SKM-1 treated with dmso at 0.1 percent for 144 hours (cell line): Measurements from ENCODE around the gene NEB.
"Not testable (repeated sequence)": the region's sequence is repeated elsewhere in the genome, so short reads cannot be mapped to it uniquely, and the experiment has no call there.

Source experiments
- DNase-seq: peaks from one replicate; lab custom pipeline; 2025; ENCODE audit not compliant: unreplicated experiment; lab: John Stamatoyannopoulos, UW

NEB gene

DNA sequence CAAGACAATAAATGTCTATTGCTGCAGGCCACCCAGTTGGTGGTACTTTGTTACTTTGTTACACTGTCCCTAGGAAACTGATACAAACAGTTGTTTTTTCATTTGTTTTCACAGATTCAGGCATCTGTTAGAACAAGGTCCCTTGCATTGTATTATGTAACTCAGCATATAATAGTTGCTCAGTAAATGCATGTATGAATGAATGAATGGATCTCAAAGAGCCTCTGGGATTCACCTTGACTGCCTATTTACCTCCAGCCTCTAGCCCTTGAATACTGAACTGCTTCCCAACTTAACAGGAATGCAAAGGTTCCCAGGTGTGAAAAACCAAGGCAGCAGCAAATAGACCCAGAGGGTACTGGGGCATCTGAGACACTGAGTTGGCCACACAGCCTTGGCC is 27.4 kb upstream of the NEB start:
- DNase-seq, result no peak

DNA sequence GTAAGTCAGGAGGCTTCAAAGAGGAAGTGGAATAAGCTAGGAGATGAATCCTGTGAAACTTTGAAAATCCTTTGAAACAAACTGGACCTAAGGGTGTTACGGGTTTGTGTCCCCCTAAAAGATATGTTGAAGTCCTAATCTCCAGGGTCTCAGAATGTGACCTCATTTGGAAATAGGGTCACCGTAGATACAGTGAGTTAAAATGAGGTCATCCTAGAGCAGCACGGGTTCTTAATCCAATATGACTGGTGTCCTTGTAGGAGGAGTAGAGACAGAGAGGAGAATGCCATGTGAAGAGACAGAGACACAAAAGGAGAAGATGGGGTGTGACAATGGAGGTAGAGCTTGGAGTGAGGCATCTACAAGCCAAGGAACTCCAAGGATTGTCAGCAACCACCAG is 26.9 kb upstream of the NEB start:
- DNase-seq, result no peak

DNA sequence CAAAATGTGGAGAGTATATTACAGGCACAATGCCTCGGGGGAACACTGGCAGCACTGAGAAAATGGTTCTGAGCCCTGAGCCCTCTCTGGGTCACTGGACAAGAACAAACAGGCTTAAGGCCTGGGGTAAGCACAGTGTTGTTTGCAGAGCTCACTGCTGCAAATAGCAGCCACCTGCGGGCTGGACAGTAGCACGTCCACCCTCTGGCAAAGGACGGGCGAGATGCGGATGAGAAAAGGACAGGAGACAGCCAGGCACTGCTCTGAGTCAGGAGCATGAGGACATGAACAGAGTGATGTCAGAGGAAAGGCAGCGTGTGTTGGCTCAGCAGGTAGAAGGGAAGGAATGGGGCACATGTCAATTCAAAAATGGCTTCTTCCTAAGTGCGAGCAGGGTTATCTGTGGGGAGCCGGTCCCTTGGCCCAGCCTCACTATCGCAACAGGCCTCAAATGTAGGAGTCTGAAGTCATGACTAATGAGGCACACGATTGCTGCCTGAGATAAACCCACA is 25.9 kb upstream of the NEB start:
- no peak for DNase-seq

DNA sequence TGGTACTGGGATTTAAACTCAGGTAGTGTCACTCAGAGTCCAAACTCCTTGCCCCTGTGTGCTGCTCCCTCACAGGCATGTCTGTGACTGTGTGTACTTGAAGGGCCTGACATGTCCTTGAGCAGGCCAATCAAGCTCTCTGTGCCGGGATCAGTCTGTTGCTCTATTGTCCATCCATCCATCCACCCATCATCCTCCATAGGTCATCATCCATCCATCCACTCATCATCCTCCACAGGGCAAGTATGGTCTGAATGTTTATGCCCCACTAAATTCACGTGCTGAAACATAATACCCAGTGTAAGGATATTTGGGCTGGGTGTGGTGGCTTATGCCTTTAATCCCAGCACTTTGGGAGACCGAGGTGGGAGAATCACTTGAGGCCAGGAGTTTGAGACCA is 24.5 kb upstream of the NEB start:
- DNase-seq, result no peak

DNA sequence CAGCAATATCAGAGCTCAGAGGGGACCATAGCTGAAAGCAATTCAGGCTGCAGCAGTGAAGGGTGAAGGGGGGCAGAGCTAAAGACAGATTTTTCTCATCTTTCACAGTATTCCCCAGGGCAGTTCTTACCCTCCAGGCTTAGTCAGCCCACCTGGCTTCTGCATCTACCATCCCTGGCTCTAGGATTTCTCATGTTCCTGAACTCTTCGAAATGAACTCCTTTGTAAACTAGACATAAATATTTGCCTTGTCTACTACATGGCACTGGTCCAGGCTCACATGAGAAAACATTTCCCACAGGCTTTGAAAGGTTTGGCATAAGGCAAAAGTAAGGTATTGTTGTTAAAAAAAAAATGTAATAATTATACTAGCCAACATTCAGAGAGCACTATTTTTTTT is 23.6 kb upstream of the NEB start:
- DNase-seq, result no peak

DNA sequence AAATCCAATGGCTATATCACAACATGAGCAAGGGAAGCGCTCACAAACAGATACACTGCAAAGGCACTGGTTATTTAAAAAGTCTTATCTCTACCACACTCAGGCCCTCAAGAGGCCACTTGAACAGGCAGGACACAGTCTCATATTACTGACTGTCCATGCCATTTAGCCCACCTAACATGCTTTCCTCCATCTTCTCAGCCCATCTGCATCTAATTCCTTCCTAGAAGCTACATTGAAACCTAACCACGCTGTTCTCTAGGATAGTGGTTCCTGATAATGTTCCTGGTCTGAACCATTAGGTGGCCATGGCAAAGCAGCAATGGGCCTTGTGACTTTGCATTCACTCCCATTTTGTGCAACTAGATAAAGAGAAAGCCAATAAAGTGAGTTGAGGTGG is 22.5 kb upstream of the NEB start:
- no peak for DNase-seq

DNA sequence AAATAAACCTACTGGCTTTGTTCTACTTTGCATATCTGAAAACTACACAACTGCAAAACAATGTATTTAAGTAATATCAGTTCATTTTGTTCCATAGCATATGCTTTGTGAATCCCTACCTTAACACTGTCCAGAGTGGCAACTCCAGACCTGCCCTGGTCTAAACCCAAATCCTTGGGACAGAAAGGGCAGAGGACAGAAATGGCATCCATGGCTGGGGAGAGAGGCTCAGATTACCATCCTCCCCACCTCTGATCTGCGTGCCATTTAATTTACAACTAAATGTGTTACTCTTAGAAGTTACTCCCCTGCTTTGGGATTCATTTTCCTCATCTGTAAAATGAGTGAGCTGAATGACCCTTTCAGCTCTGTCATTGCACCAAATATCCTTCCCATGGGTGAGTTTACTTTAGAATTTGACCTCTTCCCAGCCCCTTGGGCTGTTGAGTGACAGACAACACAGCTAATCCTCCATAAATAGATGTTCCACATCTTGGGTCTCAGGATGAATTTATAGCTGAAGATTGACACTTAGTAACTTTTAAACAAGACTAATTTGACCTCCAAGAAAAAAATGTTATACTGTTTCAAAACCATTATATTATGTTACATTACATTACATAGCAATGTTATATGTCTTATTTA is 20.1 kb upstream of the NEB start:
- DNase-seq, result no peak

DNA sequence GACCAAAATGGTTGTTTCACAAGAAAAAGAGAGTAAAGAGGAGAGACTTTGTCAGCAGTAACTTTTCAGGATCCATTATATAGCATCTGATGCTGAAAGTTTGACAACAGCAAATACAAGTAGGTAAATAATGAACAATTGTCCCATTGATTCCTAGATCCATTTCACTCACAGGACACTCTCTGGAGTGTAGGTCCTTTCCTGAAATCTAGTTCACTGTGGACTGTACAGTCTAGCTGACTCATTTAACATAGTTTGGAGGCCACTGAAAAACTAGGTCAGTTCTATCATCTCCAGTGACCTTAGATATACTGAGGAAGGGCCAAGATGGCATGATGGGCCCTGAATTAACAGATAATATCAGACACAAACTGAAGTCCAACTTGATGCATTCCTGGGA is 19.3 kb upstream of the NEB start:
- DNase-seq, result no peak

DNA sequence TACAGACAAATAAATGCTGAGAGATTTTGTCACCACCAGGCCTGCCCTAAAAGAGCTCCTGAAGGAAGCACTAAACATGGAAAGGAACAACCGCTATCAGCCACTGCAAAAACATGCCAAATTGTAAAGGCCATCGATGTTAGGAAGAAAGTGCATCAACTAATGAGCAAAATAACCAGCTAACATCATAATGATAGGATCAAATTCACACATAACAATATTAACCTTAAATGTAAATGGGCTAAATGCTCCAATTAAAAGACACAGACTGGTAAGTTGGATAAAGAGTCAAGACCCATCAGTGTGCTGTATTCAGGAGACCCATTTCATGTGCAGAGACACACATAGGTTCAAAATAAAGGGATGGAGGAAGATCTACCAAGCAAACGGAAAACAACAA is 11.0 kb upstream of the NEB start:
- DNase-seq, result not testable (repeated sequence)

DNA sequence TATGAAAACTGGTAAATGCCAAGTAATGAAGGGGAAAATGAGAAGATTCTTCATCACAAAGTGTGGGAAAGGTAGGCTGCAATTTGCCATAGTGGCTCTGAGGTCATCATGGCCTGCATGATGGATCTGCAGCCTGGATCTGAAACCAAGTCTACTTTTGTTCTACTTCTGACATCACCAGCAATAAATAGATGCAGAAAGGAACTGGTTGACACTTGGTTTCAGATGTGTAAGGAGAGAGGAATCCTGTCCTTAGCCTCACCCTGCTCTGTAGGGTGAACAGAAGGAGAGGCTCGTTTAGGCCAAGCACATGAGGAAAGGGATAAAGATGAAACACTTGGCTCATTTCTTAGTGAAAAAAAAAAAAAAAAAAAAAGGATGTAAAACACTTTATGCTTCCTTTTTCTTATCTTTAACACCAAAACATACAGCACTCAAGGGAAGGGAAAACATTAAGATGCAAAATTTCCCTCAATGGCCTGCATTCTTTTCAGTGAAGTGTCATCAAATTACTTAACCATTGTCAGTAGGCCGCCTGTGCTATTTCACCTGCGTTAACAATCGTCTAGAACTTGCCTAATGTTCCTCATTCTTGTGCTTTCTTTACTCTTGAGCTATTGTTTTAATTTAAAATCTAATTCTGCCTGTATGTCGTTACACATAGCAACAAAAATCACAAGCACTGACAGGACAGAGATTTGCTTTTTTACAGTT is 3.9 kb downstream of the NEB start:
- DNase-seq, result no peak

DNA sequence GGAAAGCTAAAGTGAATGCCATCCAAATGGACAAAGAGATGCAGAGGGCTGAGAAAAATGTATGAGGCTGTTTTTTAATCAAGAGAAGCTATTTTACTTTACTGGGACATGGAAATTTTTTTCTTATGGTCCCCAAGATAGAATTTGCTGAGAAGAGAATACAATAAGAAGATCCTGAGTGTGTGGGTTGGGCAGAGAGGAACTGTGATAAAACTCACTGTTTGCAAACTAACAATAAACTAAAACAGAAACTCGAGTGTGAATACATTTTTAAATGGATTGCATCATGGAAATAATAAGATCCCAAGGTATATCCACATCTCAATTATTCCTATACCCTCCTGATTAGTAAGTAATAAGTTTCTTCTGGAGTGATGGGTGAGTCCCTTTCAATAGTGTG is 4.4 kb downstream of the NEB start:
- no peak for DNase-seq

DNA sequence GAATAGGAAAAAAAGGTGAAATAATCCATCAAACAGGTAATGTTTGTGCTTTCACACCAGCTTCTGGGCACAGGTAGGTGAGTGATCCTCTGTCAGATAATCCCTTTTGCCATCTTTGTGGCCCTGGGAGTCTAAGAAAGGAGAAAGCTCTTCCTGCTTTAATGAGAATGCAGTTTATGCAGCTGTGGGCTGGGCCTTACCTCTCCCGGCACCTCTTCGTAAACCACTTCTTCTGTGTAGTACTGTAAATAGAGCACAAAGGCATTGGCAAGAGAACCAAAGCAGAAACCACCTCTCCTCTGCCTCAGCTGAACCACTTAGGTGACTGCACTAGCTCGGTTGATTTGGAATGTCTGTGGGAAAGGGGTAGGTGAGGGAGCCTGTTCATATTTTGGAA is 4.9 kb downstream of the NEB start:
- no peak for DNase-seq

DNA sequence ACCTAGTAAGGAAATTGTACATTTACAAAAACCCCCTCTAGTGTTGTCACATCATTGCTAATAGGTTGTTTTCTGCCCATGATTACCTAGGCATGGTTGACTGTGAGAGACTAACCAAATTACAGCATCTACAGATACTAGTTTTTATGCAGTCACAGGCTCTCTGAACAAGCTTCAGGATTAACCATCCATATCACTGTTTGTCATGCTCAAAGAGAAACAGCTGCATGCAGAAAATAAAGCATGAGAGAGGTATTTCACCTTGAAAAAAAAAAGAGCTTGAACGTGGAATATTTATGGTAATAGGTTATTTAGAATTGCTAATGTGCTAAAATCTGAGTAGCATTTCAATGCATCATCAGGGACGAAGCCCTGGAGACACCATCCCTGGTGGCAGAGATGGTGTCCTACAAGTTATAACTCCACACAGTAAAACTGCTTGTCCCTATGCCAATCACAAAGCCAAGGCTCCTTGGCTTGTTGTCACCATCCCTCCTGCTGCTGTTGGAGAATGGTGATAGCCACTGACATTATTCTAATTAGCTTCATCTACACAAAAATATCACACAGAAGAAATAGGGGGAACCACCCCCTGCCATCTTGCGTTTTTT is 5.4 kb downstream of the NEB start:
- no peak for DNase-seq

DNA sequence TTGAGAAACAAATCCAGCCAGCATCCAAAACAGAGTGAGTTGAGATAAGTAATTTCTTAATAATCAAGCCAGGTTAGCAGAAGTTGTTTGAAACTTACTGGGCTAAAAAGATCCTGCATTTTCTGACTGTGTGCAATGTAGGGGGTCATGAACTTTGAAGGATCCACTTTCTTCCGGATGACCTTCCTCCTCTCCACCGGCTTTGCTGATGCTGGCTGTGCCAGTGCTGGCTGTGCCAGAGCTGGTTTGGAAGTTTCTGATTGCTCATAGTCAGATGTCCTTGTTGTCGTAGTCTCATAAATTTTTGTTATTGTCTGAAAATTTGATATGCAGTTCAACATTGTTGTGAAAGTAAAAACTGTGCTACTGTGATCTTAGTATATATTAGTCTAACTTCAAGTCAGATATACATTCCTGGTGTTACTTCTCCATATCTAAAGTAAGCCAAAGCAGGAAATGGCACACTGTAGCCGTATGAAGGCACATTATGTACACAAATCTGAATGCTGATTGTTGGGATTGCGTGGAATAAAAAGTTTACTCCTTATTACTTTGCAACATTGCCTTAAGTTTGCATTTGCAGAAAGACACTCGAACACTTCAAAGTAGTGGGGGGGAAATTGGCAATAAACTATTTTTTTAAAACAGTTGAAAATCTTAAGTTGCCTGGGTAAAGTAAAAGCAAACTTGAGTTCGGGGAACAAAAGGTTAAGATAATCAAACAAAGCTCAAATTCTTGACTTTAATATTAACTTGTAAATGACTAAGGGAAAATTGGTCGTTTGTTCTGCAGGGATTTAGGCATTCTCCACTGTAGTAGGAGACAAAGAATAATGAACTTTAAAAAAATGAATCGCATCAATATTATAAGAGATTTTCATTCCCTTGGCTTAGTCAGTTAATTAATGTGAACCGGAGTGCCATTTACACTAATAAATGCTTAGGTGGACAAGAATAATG is 6.4 kb downstream of the NEB start:
- no peak for DNase-seq

DNA sequence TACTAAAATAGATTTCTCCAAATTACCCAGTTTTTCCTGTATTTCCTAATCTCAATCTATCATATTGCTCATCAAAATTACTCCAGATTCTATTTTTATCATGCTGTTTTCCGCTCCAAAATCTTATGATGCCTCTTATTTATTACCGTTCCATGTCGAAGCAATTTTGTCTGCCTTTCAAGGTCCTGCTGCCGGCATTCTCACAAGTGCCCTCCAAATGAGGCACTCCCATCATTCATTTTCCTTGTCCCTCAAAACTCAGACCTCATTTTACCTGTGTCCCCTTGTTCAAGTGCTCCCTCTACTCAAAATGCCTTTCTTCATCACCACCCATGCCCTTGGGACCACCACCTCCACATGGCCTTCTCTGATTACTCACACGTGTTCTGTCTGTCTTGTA is 13.1 kb downstream of the NEB start:
- DNase-seq, result no peak

DNA sequence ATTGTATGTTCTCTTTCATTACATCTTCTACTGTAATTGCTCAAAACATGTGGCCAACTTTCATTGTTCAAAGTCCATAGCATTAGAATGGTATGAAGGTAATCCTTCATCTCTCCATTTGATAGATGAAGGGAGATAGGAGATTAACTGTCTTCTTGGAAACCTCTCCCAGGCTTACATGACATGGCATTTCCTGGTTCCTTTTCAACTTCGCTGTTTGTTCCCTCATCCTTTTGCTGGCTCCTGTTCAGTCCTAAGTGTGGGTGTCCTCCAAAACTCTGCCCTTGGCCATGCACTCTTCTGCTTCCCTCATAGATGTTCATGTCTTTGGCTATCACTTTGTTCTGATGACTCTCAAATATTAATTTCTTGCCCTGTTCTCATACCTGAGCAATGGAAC is 13.8 kb downstream of the NEB start:
- DNase-seq, result no peak

DNA sequence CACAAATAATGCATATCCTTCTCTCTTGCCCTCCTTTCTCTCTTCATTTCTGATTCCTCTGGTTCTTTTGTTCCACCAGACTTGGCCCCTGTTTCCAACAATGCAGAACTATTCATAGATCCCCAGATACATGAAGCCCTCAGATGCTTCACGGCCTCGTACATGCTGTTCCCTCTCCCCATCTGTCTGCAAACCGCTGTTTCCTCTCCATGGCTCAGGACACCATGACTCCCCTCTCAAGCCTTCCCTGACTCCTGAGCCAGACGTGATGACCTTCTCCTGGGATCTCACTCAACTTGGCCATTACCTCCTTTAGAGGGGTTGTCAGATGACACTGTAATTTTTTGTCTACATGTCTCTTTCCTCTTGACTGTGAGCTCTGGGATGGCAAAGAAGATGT is 15.5 kb downstream of the NEB start:
- no peak for DNase-seq

DNA sequence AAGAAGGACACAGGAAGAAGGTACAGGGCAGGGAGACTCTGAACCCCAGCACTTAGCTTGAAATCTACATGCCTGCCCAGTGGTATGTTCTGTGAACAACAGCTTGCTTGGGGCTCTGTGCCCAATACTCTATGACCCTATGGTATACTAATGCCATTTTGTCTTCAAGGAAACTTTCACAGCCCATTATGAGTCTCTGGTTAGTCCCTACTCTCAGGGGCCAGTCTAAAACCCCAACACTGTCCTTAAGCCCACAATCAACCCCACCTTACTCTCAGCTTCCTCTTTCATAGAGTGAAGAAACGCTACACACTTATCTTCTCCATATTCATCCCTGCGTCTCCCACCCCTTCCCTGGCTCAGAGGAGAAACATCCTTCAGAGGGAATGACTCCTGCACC is 16.0 kb downstream of the NEB start:
- DNase-seq, result no peak

DNA sequence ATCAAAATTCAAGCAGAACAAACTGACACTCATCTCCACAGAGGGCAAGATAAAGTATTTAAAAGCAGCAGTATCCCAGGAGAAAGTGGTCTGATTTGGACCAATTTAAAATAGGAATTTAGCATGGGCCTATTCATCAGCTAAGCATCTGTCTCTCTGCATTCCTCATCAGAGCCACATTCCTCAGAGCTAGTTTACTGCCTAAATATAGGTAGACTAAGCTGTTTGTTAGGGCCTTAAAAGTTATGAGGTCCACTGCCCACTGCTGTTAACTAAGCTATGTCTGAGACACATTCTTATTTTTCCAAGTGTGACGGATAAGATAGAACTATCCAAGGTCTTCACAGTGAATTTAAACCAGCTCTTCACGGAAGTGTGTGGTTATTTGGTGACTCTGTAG is 17.6 kb downstream of the NEB start:
- DNase-seq, result no peak

DNA sequence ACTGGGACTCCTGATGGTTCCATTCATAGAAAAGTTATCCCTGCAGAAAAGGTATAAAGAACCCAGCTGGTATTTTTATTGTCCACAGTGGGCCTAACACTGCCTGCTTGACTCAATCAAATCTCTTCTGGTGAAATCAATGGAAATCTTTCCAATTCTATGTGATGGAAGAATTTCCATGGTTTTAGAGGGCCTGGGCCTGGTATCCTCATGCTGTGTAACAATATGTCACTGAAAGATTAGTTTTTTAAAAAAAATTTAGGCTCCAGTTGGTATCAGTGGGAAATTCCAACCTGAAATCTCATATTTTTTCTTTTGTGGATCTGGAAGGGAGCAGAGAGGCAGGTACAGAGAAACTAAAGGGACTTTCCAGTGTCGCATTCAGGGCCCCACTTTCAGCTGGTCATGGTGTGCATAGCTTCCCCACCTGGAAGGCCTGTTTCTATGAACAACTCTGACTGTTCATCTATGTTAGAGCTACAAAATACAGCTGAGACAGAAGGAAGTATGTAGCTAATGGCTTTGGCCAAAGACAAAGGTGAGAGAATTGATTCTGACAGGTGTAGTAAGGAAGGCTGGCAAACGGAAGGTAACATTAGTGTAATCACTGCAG is 20.9 kb downstream of the NEB start:
- no peak for DNase-seq

DNA sequence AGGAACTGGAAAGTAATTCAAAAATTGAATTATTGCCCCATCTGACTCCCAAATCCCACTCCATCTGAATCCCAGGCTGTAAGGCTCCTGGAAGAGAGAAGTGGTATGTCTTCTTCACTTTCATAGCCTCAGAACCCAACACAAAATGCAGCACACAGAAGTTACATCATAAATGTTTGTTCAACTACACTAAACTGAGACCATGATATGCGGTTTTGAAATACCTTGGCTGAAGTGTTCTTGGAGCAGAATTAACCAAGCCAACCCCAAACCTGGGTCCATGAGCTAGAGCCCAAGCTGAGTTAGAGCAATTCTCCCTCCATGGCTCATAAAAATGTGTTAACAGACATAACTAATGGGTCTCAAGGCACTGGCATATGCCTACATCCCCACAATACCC is 23.3 kb downstream of the NEB start:
- DNase-seq, result no peak
